ENCODE measurements around the gene SSTR3. TPM values are rescaled to one million over a fixed set of nuclear protein-coding genes. Genes with fewer than 3 reads are reported as not detected.

The SSTR3 gene
- total and polyA plus RNA-seq, 9 of the 15 experiments (the other 6 are each of a cell fraction or from before 2014, with no cell fraction given): 0.03 TPM; not detected in 8

DNA sequence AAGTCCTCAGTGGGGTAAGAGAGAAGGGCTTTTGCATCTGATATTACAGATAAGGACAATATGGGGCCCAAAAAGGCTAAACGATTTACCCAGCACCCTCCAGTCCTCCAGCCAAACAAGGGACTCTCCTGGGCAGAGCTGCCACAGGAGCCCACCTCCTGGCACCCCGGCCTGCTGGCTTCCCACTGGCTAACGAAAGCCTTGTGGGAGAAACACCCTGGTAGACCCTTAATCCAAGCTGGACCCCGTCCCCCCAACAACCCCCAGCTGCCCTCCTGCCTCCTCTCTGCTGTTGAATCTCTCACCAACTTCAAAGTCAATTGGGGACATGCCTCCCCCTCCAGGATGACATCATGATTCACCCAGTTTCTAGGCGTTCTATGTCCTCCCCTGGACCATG is 35.1 kb downstream of the SSTR3 start:
- no peaks in the 10 kb centered on the region for H3K9me3 ChIP-seq (replicated peaks; ENCODE audit: control insufficient read depth, insufficient read depth, low read depth, low read length)
- no peak overlapping the region for H3K4me3 ChIP-seq
- no peak for ATAC-seq
- ChIA-PET POLR2A (interaction anchor here (1.0 kb wide), 1 partner anchor 39 kb away, joined by 3 read pairs; no protein-coding TSS in a partner anchor), CTCF (ENCODE audit: low intra/inter-chr PET ratio) (no interaction called here)
- H2AFZ ChIP-seq (ENCODE audit: low read depth, low read length): peak overlapping the region; percentile 22; the same call in 1 of the 2 replicates
- no TSS peak for BruUV-seq (replicated peaks)
- peaks cover 0 to 21% of the 10 kb centered on the region in 2 experiments; a peak in 2 of 5 replicates for H3K4me1 ChIP-seq (replicated peaks in 1 of 2; ENCODE audit: control insufficient read depth in 2 of 2, insufficient read depth in 2 of 2, low read length in 2 of 2)
- WGBS (ENCODE audit: insufficient coverage, low coverage, missing lambda C conversion rate): 5% methylated on average over 3 of the region's 5 CpGs
- H3K79me2 ChIP-seq (ENCODE audit: control insufficient read depth, insufficient read depth, low read length): no peaks in the 10 kb centered on the region
- TF ChIP-seq ZNF12 (CRISPR knock-in tag; IDR thresholded peaks at IDR 0.05) (no peak), ZNF445 (CRISPR knock-in tag; IDR thresholded peaks at IDR 0.05; ENCODE audit: low read depth) (no peak), RBFOX2 (IDR thresholded peaks at IDR 0.05; ENCODE audit: low read depth, low read length) (no peak), TEAD1 (CRISPR knock-in tag; IDR thresholded peaks at IDR 0.05) (no peak), KAT8 (IDR thresholded peaks at IDR 0.05; ENCODE audit: low read depth) (no peak), ZNF830 (CRISPR knock-in tag; IDR thresholded peaks at IDR 0.05) (no peak), ZNF217 (CRISPR knock-in tag; IDR thresholded peaks at IDR 0.05) (no peak), NFIX (CRISPR knock-in tag; IDR thresholded peaks at IDR 0.05; ENCODE audit: low read depth) (no peak)
- in situ Hi-C loops (cut with MboI) (no loop called here), intact Hi-C loops (cut with micrococcal nuclease) (no loop called here)
- H3K4me2 ChIP-seq (ENCODE audit: insufficient read depth, low read length): no peak overlapping the region
- DNase-seq (ENCODE audit: extremely low read depth in 1 of 4, low spot score in 3 of 4): no peak
- H3K9ac ChIP-seq (ENCODE audit: insufficient read depth in 1 of 2, low read depth in 2 of 2, low read length in 2 of 2): peak overlapping the region in 1 of 2 experiments; percentile 35; a peak in 1 of 4 replicates
- no peak overlapping the region for H3K27ac ChIP-seq (ENCODE audit: extremely low read depth, low read depth, low read length)
- H3K9me1 ChIP-seq (ENCODE audit: control insufficient read depth, insufficient read depth, low read length): no peaks in the 10 kb centered on the region
- no peak for FAIRE-seq
- no peaks in the 10 kb centered on the region for H4K20me1 ChIP-seq (replicated peaks; ENCODE audit: control insufficient read depth, insufficient read depth, low read length)
- H3K27me3 ChIP-seq (ENCODE audit: control insufficient read depth in 2 of 2, insufficient read depth in 2 of 2, low read length in 2 of 2): peaks cover 9 to 43% of the 10 kb centered on the region in 2 experiments; a peak in 4 of 5 replicates
- H3K36me3 ChIP-seq (ENCODE audit: control insufficient read depth, insufficient read depth, low read length): no peaks in the 10 kb centered on the region

All from K562 (cell line).